GM15510 (cell line): ENCODE data around the gene MMP28.

Source experiments
- POLR2A ChIP-seq: IDR thresholded peaks from 3 replicates; pipeline ENCODE4 v1.6.1; 2011; ENCODE audit warnings: borderline replicate concordance; ENCODE audit not compliant: insufficient read length; ENCODE audit errors: extremely low read depth

The MMP28 gene

DNA sequence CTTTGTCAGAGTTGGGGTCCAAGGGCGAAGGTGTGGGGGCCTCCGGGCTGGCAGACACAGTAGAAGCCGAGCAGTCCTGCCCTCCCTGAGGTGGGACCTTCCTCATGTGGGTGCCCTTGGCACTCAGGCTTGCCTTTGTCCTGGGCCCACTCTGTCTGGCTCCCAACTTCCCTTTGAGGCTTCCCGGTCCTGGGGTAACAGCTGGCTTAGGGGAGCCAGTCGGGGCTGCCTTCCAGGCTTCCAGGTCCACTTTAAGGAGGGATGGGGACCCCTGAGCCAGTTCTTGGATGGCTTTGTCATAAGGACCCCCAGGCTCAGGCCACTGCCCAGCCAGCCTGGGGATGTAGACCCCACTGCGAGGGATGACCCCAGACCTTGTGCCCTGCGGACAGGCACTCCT is 50.2 kb downstream of the MMP28 start:
- no peak for TF ChIP-seq POLR2A

DNA sequence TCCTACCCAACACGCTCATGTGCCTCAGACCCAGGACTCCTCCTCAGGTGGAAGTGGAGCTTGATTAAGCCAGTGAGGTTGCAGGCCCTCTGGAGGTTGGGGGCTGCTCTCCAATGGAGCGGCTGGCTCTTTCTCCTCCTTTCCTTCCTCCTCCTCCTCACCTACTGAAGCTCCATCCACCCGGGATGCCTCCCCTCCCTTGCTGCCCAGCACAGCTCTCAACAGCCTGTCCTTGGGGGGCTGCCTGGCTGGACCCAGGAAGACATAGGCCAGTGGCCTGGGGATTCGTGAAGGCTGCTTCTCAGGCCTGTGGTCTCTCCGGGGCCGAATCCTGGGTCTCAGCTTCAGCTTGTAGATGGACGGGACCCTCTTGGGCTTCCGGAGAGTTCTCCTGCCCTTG is 50.6 kb downstream of the MMP28 start:
- TF ChIP-seq POLR2A: no peak

DNA sequence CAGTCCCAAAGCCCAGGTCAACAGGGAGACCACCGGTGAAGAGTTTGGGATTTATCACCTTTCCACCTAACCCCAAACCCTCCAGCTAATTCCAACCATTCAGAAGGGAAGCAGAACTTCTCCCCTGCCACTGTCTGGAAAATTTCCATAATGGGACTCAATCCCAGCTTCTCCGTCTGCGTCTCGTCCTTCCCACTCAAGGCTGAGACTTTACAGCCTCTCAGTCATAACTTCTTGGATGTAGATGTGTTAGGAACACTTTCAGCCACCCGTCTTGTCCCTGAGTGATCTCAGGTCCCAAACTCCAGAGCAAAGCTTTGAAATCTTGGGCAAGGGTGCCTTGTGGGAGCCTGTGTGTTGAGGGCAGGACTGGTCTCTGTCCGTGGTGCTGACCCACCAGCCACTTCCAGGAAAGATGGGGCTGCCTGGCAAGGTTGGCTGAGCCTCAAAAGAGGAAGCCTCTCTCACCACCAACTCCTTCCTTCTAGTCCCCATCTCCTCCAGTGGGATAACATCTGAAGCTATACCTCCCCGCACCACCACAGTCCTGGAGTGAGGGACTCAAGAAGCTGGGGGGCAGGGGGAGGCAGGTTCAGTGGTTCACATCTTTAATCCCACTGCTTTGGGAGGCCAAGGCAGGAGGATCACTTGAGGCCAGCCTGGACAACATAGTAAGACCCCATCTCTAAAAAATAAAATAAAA is 51.7 kb downstream of the MMP28 start:
- no peak for TF ChIP-seq POLR2A

DNA sequence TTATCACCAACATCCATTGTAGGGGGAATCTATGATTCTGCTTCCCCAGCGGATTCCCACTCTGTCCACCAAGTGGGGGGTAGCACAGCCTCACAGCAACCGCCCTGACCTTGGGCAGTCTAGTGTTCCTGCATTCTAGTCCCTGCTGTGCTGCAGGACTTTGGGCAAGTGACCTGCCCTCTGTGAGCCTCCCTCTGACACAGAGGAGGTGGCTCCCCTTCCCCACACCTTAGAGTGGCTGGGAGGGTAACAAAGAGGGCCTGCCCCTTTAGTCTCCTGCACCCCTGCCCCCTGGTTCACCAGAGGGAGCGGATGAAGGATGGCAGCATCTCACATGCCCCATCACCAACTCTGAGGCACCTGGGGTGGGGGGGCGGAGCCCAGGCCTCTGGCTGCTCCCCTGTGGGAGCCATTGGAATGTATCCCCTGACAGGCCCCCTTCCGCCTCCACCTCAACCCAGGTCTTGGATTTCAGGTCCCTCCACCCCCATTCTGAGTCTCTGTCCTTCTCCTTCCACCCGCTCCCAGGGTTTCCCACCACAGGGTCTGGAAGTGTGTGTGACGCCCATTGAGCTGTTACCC is 52.5 kb downstream of the MMP28 start:
- TF ChIP-seq POLR2A: no peak

DNA sequence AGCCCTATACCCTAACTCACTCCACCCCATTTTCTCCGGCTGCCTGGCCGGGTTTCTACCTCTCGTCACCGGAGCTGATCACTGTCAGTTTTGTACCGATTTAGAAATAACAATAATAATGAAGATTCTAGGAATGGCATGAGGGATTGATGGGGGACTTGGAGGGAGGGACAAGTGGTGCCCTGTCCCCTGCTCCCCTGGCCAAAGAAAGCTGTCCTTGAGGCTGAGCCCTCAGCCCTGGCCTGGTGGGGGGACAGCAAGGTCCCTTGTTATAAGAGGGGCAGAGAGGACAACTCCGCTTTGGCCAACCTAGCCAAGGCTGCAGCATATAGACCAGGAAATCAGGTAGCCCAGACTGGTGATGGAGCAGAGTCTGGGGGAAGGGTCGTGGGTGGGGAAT is 52.9 kb downstream of the MMP28 start:
- TF ChIP-seq POLR2A: no peak

DNA sequence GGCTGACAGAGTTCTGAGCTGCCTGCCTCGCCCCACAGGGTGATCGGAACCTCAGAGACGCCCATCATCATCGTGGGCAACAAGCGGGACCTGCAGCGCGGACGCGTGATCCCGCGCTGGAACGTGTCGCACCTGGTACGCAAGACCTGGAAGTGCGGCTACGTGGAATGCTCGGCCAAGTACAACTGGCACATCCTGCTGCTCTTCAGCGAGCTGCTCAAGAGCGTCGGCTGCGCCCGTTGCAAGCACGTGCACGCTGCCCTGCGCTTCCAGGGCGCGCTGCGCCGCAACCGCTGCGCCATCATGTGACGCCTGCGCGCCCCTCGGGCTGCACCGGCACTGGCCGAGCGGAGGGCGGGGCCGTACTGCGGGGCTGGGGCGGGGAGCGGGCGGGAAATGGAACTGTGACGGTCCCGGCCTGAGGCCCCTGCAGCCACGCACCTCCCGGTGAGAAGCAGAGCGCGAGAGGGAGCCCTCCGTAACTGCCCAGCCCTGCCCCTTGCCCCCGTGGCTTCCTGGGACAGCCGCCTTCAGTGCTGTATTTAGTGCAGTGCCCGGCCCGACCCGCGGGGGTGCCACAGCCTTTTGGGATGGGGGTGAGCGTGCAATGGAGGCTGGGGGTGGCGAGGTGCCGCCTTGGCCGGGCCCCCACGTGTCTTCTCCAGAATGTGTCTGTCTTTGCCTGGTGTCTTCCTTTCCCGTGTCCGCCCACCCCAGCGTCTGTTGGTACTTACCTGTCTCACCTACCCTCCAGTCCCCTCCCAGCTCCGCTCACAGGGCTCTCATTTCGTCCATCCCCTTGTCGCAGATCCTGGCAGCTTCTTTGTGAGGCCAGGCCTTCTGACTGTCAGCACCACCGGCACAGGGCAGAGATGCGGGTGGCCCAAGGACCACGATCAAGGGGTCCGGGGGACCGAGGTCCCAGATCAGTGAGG is 54.2 kb downstream of the MMP28 start:
- TF ChIP-seq POLR2A: no peak

DNA sequence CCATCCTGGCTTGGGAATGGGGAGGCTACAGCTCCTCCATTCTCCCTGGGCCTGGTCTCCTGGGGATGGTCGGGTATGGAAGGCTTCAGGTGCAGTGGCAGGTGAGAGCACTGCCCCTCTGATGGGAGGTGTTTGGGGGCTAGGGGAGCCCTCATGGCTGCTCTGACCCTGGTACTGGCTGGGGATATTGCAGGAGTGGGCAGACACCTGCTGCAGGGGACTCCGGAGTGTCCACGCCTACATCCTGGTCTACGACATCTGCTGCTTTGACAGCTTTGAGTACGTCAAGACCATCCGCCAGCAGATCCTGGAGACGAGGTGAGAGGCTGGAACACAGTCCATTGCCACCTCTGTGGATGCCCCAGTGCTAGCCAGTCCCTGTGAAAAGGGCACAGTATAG is 55.2 kb downstream of the MMP28 start:
- no peak for TF ChIP-seq POLR2A

DNA sequence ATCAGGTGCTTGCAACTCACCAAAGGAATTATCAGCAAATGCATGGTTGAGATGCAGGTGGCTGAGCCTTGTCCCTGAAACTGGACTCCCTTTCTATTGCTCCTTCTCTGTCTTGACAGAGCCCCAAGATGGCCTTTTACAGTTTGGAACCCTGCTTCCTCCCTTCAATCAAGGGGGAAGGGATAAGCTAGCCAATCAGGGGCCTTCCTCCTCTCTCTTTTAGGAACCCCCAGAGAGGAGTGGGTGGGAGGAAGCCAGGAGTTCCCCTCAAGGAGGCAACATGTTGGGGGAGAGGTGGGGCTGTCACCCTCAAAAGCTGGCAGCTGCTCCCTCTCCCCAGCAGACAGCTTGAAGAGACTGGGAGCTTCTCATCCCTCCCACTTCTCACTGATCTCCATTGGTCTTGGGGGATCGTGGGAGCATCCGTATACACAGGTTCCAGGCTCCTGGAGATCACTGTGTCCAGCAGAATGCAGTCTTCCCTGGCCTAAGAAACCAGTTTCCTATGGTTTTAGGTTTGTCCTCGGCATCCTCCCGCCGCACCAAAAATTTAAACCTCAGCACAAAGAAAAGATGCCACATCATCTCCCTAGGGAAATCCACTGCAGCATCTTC is 56.8 kb downstream of the MMP28 start:
- TF ChIP-seq POLR2A: no peak

DNA sequence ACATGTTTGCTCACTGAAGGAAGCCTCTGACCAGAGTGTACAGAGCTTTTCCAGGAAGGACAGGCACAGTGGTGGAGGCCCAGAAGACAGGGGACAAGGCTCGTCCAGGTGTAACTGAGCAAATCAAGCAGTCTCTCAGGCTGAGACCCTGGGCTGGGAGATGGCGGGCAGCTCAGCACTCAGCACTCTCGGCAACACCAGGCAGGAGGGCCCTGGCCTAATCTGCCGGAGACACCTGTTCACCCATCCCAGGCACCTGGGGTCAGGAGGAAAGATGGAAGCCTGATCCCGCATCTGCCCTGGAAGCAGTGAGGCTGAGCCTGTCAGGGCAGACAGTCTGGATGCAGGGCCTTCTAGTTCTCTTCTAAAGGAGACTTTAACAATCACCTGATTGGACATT is 59.2 kb downstream of the MMP28 start:
- TF ChIP-seq POLR2A: no peak

DNA sequence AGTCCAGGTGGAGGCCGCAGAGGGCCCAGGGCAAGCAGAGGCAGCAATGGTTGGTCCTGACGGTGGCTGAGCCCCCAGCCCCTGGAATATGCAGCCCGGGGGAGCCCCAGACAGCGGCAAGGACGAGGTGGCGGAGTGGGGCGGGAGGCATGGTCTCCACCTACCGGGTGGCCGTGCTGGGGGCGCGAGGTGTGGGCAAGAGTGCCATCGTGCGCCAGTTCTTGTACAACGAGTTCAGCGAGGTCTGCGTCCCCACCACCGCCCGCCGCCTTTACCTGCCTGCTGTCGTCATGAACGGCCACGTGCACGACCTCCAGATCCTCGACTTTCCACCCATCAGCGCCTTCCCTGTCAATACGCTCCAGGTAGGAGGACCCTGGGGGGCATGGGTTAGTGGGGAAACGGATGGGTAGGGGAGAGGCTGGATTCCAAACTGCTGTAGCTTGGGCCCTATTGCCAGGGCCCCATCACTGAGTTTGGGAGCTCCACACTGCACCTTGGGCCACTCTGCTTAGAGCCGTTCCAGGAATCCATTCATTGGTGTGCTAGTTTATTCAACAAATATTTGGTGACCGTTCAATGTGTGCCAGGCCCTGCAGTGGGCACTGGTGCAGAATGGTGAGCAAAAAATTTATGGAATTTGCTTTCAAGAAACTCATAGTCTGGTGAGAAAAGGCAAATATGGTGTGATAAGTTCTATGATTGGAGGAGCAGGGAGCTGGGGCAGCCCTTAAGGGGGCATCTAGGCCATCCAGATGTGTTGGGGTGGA is 60.2 kb downstream of the MMP28 start:
- no peak for TF ChIP-seq POLR2A

DNA sequence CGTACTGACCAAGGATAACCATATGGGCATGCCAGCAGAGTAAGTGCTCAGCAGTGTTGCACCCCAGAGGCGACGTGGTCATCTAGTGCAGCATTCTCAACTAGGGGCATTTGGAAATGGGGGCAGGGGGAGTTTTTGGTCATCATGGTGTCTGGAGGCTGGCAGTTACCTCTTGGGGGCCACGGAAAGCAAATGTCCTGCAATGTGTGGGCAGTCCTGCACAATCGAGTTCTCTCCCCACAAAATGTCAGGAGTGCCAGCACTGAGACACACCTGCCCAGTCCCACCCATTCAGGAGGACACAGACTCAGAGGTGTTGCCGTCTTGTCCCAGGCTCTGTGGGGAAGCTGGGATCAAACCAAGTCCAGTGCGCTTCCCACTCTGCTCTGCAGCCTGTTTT is 61.0 kb downstream of the MMP28 start:
- no peak for TF ChIP-seq POLR2A

DNA sequence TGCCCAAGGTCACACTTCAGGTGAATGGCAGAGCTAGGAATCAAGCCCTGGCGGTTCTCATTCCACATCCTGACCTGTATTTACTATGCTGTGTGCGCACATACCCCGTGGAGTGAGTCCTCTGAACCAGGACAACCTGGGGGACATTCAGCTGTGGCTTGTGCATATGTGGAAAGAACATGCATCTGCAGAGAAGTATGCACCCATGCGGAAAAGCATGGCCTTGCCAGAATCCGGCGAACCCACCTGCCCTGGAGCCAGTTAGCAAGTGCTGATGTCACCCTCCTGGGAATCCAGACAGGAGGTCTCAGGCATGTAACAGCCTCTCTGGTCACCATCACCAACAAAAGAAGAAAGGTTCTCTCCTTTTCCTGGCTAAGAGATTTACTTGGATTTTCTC is 62.1 kb downstream of the MMP28 start:
- TF ChIP-seq POLR2A: no peak

DNA sequence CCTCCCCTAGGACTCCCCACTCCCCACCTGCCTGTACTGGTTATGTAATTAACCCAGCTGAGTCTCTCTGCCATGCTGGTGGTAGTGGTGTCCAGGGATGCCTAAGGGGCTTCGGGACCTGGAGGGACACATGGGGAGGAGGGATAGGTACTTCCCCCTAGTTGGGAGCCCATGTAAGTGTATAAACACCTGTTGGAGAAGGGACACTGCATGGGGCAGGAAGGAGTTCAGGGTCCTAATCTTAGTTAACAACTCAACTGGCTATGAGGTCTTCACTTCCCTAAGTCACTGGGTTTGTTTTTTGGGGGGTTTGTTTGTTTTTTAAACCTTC is 62.7 kb downstream of the MMP28 start:
- TF ChIP-seq POLR2A: no peak

DNA sequence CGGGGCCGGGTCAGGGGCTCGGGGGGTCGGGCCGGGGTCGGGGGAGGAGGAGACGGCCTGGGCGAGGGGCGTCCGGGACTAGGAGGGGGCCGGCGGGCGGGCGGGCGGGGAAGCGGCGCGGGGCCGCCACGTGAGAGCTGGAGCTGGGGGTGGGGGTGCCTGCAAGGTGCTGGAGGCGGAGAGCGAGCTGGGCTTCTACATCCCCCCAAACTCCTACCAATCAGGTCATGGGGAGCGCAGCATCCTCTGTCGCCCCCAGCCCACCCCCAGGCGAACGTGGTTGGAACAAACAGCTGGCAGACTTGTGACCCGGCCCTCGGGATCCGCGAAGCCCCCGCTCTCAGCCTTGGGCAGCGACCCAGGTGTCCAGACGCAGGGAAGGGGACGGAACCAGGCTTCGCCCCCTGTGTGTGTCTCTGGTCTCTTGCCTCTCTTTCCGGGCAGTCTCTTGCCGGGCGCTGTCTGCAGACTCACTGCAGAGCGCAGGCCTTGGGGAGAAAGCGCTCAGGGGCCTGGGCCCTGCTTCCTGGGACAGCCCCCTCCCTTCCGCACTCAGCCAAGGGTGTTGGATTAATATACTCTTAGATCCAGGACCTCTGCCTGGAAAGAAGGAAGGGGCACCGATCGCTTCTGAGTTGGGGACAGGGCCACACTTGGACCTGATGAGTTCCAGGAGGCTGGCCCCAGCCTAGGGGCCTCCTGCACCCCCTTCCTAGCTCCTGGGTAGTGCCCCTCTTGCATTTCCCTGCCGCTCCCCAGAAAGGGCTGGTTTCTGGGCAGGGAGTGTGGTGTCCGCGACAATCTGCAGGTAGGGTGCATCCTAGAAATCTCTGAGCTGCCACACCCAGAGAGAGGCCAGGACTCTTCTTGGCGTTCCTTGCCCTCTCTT is 63.3 kb downstream of the MMP28 start:
- no peak for TF ChIP-seq POLR2A

DNA sequence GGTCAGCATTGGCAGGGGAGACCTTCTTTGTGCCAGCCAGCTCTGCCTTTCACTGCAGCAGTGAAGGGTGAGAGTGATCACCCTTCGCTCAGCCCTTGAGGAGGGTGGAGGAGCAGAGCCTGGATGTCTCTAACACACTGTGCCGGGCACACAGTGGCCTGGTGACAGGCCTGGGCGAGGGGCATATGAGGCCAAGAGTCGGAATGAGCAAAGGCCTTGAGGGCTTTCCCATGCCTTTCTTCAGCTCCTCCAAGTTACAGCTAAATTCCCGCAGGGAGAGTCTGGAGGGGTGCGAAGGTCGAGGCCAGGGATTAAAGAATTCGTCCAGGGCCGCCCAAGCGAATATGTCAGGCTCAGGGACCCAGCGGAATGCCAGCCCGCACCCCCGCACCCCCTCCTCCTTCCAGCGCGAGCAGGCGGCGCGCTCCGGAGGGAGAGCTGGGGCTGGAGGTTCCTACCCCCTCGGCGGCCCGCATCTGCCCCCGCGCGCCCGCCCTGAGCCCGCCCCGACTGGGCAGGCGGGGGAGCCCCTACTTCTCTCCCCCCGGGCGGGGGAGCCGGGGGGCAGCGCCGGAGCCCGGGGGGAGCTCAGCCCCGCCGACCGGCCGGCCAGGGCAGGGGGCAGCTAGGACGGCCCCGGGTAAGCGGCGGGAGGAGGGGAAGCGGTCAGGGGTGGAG is 64.1 kb downstream of the MMP28 start, which contains the start of gene RASL10B:
Gene RASL10B (plus strand): TSS at position 401 of the 678 bp plus-strand sequence. CDS start 3,546 bp downstream, outside the sequence.
- TF ChIP-seq POLR2A: no peak
